Immature natural killer cell (primary cell): ENCODE measurements around the gene GPR108. TPM values are rescaled to one million over a fixed set of nuclear protein-coding genes. Genes with fewer than 3 reads are reported as not detected.

Source experiments
- DNase-seq, 3 donors: peaks; one replicate each; pipeline ENCODE4 v3.0.0; 2022; ENCODE audit warnings: mixed read lengths in 1 of 3
- H3K27ac Mint-ChIP-seq, 6 donors: one replicate each; pipeline ENCODE4 v1.8.0; 2020; ENCODE audit warnings: mixed read lengths in 6 of 6, mild to moderate bottlenecking in 5 of 6, inconsistent platforms in 4 of 6, moderate library complexity in 3 of 6
- H3K27me3 Mint-ChIP-seq, 3 donors: one replicate each; pipeline ENCODE4 v1.8.0; 2020 to 2021; ENCODE audit warnings: low read depth in 3 of 3, mild to moderate bottlenecking in 3 of 3, mixed read lengths in 3 of 3, moderate library complexity in 3 of 3, inconsistent platforms in 1 of 3
- H3K36me3 Mint-ChIP-seq, 3 donors: one replicate each; pipeline ENCODE4 v1.8.0; 2020; ENCODE audit warnings: mixed read lengths in 3 of 3, inconsistent platforms in 2 of 3, mild to moderate bottlenecking in 2 of 3
- H3K4me1 Mint-ChIP-seq, 2 donors: one replicate each; pipeline ENCODE4 v1.8.0; 2020; ENCODE audit warnings: inconsistent platforms in 2 of 2, mild to moderate bottlenecking in 2 of 2, mixed read lengths in 2 of 2, moderate library complexity in 1 of 2
- H3K4me3 Mint-ChIP-seq, 5 donors: one replicate each; pipeline ENCODE4 v1.8.0; 2020; ENCODE audit warnings: mild to moderate bottlenecking in 5 of 5, mixed read lengths in 5 of 5, inconsistent platforms in 3 of 5, moderate library complexity in 3 of 5
- H3K9me3 Mint-ChIP-seq, 6 donors: one replicate each; pipeline ENCODE4 v1.8.0; 2020; ENCODE audit warnings: mild to moderate bottlenecking in 6 of 6, mixed read lengths in 6 of 6, inconsistent platforms in 4 of 6, moderate library complexity in 3 of 6
- polyA plus RNA-seq, 3 donors: library from polyadenylated mRNA; unstranded; fragments of 300-500 nt; fragmentation: Illumina TruSeq; gene quantifications; one replicate each; pipeline ENCODE4 v1.2.3, GENCODE V29; 2021

Gene GPR108
- polyA plus RNA-seq, 3 donors from 2014 or later: 127 to 178 (median 160) TPM

DNA sequence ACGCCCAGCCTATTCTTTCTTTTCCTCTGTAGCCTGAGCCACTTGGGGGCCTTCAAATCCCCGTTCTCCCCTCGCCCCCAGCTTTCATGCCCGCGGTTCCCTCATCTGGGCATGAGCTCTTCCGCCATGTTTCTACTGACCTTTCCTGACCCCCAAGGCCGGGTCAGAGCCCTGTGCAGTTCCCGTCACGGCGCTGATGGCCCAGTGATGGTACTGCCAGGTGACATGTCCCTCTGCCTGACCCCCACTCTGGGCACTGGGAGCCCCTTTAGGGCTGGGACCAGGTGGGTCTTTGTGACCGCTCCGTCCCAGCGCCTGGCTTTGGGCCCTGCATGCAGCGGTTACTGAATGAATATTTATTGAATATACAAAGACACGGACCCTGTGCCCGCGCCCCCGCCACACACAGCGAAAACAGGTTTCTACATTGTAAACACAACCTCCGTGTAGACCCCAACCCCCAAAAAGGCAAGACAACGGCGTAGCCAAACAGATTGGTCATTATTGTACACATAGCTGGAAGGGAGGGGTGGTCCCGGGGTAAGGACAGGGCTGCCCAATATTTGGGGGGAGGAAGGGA is 7.7 kb downstream of the GPR108 start:
- Mint-ChIP-seq H3K36me3 (peaks cover 4 to 19% (median 9%) of the 10 kb centered on the region in 3 donors), H3K9me3 (no peaks in the 10 kb centered on the region), H3K4me1 (peaks cover 0 to 7% of the 10 kb centered on the region in 2 donors), H3K4me3 (no peak overlapping the region), H3K27me3 (peaks cover 0 to 3% (median 2%) of the 10 kb centered on the region in 3 donors), H3K27ac (no peak overlapping the region)
- no peak for DNase-seq

DNA sequence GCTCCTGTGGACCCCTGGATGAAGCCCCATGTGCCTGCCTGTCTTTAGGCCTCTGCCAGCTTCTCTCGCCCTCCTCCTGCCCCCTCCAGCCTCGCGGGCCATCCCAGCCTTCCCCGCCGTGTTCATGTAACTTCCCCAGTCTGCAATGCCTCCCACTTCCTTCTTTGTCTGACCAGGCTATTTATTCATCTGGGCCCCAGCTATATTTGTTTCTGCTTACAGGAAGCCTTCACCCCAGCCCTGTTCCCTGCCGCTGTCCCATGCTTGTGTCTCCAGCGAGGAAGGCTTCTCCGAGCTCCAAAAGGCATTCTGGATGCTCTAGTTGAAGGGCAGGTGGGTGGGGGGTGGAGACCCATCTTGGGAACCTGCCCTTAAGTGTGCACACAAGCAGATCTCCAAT is 9.0 kb downstream of the GPR108 start:
- Mint-ChIP-seq H3K27me3 (peaks cover 0 to 3% (median 2%) of the 10 kb centered on the region in 3 donors), H3K4me3 (no peak overlapping the region), H3K4me1 (peaks cover 6 to 11% of the 10 kb centered on the region in 2 donors), H3K36me3 (peaks cover 4 to 15% (median 5%) of the 10 kb centered on the region in 3 donors), H3K27ac (no peak overlapping the region), H3K9me3 (no peaks in the 10 kb centered on the region)
- no peak for DNase-seq

DNA sequence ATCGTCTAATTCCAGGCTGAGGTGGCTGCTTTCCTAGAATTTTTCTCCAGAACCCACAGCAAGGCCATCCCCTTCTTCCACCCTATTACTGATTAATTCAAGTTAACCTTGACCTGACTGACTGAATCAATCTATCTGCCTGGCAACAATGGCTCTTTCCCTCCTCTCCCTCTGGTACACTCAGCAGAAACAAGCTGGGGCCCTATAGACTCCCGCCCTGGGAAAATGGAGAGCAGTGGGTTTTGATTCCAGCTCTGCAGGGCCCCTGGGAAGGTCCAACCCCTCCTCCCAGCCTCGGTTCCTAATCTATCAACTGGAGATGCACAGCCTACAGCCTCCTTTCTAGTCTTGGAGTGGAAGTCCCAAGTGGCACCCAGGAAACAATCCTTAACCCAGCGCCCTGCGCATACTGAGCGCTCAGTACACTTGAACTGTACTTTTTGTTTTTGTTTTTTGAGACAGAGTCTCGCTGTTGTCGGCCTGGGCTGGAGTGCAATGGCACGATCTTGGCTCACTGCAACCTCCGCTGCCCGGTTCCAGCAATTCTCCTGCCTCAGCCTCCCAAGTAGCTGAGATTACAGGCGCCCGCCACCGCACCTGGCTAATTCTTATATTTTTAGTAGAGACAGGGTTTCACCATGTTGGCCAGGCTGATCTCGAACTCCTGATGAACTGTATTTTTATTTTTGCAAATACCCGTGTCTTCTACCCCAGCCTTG is 11.7 kb downstream of the GPR108 start:
- Mint-ChIP-seq H3K4me3 (no peak overlapping the region), H3K4me1 (peaks cover 18 to 24% of the 10 kb centered on the region in 2 donors), H3K27ac (no peak overlapping the region), H3K9me3 (no peaks in the 10 kb centered on the region), H3K27me3 (peaks cover 0 to 3% (median 2%) of the 10 kb centered on the region in 3 donors), H3K36me3 (peaks cover 0 to 7% (median 0%) of the 10 kb centered on the region in 3 donors)
- DNase-seq: no peak

DNA sequence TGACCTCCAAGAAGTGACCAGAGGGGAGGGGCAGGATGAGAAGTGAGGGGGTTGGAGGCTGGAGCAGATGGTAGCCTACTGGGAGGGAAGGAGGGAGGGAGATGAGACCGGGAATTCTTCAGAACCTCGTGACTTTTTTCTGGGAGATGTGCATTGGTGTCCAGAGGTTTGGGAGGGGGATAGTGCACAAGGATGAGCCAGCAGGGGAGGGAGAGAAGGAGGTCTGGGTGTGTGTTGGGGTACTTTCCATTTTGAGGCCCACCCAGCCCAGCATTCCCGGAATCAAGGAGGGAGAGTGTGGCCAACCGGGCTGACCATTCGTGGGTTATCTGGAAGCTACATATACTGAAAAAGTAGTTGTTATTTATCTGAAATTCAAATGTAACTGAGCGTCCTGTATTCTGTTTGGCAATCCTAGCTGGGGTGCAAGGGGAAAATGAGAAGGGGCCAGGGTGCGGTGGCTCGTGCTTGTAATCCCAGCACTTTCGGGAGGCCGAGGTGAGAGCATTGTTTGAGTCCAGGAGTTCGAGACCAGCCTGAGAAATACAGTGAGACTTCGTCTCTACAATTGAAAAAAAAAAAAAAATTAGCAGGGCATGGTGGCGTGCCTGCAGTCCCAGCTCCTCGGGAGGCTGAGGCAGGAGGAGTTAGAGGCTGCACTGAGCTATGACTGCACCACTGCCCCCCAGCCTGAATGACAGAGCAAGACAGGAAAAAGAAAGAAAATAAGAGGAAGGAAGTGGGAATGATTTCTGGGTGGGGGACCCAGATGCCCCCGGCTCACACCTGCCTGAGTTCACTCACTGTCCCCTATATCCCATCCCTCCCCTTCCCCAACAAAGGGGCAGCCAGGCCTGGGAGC is 12.5 kb downstream of the GPR108 start:
- peaks cover 0 to 5% (median 0%) of the 10 kb centered on the region in 3 donors for H3K36me3 Mint-ChIP-seq
- no peak for DNase-seq
- no peaks in the 10 kb centered on the region for H3K9me3 Mint-ChIP-seq

DNA sequence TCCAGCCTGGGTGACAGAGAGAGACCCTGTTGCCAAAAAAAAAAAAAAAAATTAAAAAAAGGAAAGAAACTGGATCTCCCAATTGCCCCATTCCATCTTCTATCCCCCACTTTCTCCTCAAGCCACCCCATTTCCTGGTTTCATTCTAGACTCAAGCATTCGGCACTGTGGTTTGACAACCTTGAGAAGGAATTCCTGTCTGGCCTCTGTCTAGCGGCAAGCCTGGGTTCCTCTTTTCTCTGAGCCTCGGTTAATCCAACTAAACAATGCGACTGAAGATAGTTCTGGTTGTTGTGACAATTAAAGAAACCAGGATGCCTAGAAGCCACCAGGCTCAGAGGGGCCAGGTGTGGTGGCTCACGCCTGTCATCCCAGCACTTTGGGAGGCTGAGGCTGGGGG is 13.6 kb downstream of the GPR108 start:
- no peaks in the 10 kb centered on the region for H3K36me3 Mint-ChIP-seq
- H3K4me1 Mint-ChIP-seq: peaks cover 18 to 24% of the 10 kb centered on the region in 2 donors
- peaks cover 2 to 4% (median 4%) of the 10 kb centered on the region in 3 donors for H3K27me3 Mint-ChIP-seq
- peak overlapping the region in 3 of 6 donors; percentile 53 to 68 (median 66) for H3K27ac Mint-ChIP-seq
- H3K4me3 Mint-ChIP-seq: peak overlapping the region in 1 of 5 donors; percentile 46
- DNase-seq: peak; percentile 11 to 31 (median 26)
- H3K9me3 Mint-ChIP-seq: no peaks in the 10 kb centered on the region

More for the DNA sequence above, 12.5 kb downstream of the GPR108 start:
- Mint-ChIP-seq H3K4me3 (no peak overlapping the region), H3K27me3 (peaks cover 2 to 4% (median 4%) of the 10 kb centered on the region in 3 donors), H3K27ac (no peak overlapping the region), H3K4me1 (peaks cover 18 to 24% of the 10 kb centered on the region in 2 donors)

DNA sequence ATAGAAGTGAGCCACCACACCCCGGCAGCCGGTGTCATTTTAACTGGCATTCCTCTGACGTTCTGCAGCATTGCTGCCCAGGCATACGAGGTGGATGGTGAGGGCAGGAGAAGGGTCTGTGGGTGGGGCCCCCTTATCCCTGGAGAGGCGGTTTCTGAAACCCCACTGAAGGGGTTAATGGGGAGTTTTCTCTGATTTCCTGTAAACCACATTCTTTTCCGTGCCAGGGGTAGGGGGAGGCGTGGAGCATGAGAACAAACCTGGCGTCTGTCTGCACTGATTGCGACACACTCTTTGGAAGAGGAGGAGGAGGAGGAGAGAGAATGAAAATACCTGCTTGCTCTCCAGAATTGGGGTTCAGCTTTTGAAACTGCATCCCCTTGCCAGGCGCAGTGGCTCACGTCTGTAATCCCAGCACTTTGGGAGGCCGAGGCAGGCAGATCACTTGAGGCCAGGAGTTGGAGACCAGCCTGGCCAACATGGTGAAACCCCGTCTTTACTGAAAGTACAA is 14.2 kb downstream of the GPR108 start:
- Mint-ChIP-seq H3K9me3 (no peaks in the 10 kb centered on the region), H3K36me3 (no peaks in the 10 kb centered on the region), H3K27ac (no peak overlapping the region), H3K27me3 (peaks cover 2 to 6% (median 4%) of the 10 kb centered on the region in 3 donors), H3K4me1 (peaks cover 19 to 24% of the 10 kb centered on the region in 2 donors), H3K4me3 (peak overlapping the region in 1 of 5 donors; percentile 6)
- DNase-seq: no peak

DNA sequence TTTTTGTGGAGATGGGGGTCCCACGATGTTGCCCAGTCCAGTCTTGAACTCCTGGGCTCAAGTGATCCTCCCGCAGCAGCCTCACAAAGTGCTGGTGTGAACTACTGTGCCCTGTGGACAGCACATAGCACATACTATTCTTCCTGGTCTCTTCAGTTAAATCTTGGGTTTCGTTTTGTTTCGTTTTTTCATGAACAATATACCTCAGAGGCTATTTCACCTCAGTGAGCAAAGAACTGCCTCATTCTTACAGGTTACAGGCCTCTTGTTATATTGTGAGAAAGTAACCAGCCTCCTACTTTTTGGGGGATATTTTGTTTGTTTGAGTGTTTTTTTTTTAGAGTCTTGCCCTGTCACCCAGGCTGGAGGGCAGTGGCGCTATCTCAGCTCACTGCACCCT is 15.6 kb downstream of the GPR108 start:
- no peak for DNase-seq
- H3K4me3 Mint-ChIP-seq: no peak overlapping the region
- peaks cover 27 to 31% of the 10 kb centered on the region in 2 donors for H3K4me1 Mint-ChIP-seq

DNA sequence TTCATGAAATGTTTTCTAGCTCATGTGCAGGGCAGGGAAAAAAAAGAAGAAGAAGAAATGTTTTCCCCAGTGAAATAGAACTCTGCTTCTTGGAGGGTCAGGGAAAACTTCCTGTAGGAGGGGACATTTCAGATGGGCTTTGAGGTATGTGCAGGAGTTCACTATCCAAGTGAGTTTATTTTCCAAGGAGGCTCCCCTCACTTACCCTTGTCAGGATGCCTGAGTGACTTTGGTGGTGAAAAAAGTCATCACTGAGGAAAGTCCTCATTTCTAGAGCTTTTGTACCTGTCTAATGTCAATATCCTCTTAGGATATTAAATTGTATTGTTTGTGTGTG is 16.3 kb downstream of the GPR108 start:
- no peaks in the 10 kb centered on the region for H3K9me3 Mint-ChIP-seq
- peak overlapping the region in 1 of 6 donors; percentile 45 for H3K27ac Mint-ChIP-seq
- H3K27me3 Mint-ChIP-seq: peaks cover 4 to 8% (median 4%) of the 10 kb centered on the region in 3 donors
- peaks cover 27 to 31% of the 10 kb centered on the region in 2 donors for H3K4me1 Mint-ChIP-seq
- H3K4me3 Mint-ChIP-seq: no peak overlapping the region
- no peaks in the 10 kb centered on the region for H3K36me3 Mint-ChIP-seq
- DNase-seq: no peak

More for the DNA sequence above, 15.6 kb downstream of the GPR108 start:
- Mint-ChIP-seq H3K9me3 (no peaks in the 10 kb centered on the region), H3K27me3 (peaks cover 4 to 8% (median 4%) of the 10 kb centered on the region in 3 donors), H3K27ac (peak overlapping the region in 2 of 6 donors; percentile 26 to 49), H3K36me3 (no peaks in the 10 kb centered on the region)

DNA sequence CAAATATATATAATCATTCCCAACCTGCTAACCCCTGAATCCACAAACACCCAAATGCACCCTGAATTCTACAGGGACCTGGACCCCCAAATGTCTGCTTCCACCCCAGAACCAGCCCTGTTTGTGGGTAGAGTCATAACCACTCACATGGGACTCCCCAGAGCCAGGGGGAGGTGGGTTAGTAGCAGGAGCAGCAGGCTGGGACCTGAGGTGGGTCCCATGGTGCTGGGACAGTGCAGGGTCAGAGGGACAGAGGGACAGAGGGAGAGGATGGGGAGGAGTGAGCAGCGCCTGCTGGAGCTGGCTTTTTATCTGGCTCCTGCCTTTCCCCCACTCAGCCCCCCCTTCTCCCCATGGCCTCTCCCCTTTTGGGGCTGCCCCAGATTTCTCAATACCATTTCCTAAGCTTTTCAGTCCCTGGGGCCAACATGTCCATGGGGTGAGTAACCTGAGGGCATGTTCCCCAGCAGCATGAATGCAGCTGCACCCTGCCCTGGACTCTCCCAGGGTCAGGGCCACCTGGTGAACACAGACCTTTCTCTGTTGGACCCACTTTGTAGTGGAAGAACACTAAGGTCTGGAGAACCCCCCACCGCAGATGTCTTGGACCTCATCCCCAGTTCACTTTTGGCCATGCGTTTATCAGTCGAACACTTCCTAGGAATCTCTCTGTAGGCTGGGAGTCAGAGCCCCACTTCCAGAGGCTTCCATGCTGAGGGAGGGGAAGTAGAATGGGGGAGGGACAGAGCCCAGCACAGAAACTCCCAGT is 16.8 kb downstream of the GPR108 start, which contains the start of gene C3:
Gene C3 (minus strand): TSS at position 282 of the 769 bp plus-strand sequence. CDS start 61 bp downstream, at position 221.
- DNase-seq: no peak
- peaks cover 26 to 31% of the 10 kb centered on the region in 2 donors for H3K4me1 Mint-ChIP-seq
- H3K36me3 Mint-ChIP-seq: no peaks in the 10 kb centered on the region
- H3K4me3 Mint-ChIP-seq: no peak within 1 kb of the TSS
- H3K27ac Mint-ChIP-seq: peak within 1 kb of the TSS in 3 of 6 donors; percentile 2 to 45 (median 41)
- H3K9me3 Mint-ChIP-seq: no peaks in the 10 kb centered on the region
- H3K27me3 Mint-ChIP-seq: peaks cover 4 to 8% (median 4%) of the 10 kb centered on the region in 3 donors

DNA sequence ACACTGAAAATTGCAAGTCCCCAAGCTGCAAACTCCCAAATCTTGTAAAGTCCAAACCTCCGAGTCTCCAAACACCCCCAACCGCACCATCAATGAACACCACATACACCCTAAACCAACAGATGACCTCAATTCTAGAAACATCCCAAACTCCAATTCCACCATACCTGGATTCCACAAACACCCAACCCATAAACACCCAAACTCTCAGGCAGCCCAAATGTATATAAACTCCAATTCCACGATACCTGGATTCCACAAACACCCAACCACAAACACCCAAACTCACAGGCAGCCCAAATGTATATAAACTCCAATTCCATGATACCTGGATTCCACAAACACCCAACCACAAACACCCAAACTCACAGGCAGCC is 17.4 kb downstream of the GPR108 start:
- no peak for DNase-seq
- H3K36me3 Mint-ChIP-seq: no peaks in the 10 kb centered on the region

DNA sequence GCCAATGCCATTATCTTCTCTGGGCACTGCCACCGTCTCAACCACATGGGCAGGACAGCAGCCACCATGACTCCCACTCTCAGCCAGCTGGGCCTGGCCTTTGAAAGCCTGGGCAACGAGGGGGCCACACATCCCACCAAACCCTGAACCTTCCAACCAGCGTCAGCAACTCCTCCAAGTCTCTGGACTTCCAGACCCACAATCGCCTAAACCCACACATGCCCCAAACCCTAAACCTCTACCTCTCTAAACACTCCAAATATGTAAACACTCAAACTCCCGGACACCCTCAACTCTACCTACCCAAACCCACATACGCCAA is 17.9 kb downstream of the GPR108 start:
- no peaks in the 10 kb centered on the region for H3K36me3 Mint-ChIP-seq
- no peak for DNase-seq
- H3K4me1 Mint-ChIP-seq: peaks cover 20 to 31% of the 10 kb centered on the region in 2 donors
- no peaks in the 10 kb centered on the region for H3K9me3 Mint-ChIP-seq
- H3K27ac Mint-ChIP-seq: peak overlapping the region in 1 of 6 donors; percentile 41
- no peak overlapping the region for H3K4me3 Mint-ChIP-seq
- peaks cover 1 to 8% (median 2%) of the 10 kb centered on the region in 3 donors for H3K27me3 Mint-ChIP-seq

More for the DNA sequence above, 17.4 kb downstream of the GPR108 start:
- Mint-ChIP-seq H3K9me3 (no peaks in the 10 kb centered on the region), H3K27ac (peak overlapping the region in 1 of 6 donors; percentile 2), H3K27me3 (peaks cover 1 to 8% (median 2%) of the 10 kb centered on the region in 3 donors), H3K4me3 (no peak overlapping the region), H3K4me1 (peaks cover 23 to 31% of the 10 kb centered on the region in 2 donors)

DNA sequence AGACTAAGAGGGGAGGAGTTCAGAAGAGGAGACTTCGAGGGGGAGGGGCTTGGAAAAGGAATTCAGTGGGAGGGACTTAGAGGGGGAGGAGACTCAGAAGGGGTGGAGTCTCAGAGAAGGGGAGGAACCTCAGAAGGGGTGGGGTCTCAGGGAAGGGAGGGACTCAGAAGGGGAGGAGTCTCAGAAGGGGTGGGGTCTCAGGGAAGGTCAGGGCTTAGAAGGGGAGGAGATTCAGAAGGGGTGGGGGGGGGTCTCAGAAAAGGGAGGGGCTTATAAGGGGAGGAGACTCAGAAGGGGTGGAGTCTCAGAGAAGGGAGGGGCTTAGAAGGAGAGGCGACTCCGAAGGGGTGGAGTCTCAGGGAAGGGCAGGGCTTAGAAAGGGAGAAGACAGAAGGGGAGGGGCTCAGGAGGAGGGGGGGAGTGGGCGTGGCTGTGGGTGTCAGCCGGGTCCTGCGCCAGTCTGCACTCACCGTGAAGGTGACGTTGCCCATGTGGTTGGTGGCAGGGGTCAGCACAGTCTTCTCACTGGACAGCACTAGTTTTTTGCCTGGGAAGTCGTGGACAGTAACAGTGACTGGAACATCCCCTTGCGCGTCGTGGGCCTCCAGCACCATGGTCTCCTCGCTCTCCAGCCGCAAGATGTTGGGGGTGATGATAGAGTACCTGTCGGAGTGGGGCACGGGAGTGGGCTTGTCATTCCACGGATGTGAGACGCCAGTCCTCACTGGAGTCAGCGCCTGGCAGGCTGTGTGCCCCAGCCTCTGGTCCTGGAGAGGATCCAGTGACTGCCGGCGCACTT is 18.4 kb downstream of the GPR108 start:
- Mint-ChIP-seq H3K27me3 (peaks cover 1 to 8% (median 2%) of the 10 kb centered on the region in 3 donors), H3K9me3 (no peaks in the 10 kb centered on the region), H3K27ac (no peak overlapping the region), H3K4me1 (peaks cover 19 to 31% of the 10 kb centered on the region in 2 donors), H3K4me3 (no peak overlapping the region), H3K36me3 (no peaks in the 10 kb centered on the region)
- peak; percentile 29 to 43 (median 33) for DNase-seq
